ENCODE results near the gene SNRNP70. TPM values are rescaled to one million over a fixed set of nuclear protein-coding genes. Genes with fewer than 3 reads are reported as not detected.

Gene SNRNP70
- total and polyA plus RNA-seq, 9 donors = 157 to 276 (median 221) TPM

DNA sequence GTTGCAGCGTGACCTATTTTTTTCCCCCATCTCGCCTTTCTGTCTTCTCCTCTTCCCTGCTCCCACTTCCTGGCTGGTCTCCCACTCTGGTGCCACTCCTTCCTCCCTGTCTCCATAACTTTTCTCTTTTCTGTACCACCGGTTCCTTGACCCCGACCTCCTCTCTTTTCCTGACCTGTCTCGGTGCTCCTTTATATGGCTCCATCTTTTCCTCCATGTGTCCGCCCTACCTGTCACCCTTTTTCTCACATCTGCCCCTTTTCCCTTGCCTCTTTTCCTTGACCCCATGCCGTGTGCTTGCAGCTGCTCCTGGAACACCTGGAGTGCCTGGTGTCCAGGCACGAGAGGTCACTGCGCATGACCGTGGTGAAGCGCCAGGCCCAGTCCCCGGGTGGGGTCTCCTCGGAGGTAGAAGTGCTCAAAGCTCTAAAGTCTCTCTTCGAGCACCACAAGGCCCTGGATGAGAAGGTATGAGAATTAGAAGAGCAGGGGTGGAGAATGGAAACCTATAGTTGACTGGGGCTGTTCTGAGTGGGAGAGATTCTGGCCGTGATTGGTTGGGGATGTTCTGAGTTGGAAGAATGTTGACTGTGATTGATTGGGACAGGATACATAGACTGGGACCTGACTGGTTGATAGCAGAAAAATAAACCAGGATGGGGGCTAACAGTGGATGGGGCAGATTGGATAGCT is 43.4 kb downstream of the SNRNP70 start:
- DNase-seq = no peak
- Histone ChIP-seq H3K4me1 (ENCODE audit: control insufficient read depth, insufficient read depth, low read length) (peaks cover 36% of the 10 kb centered on the region), H3K36me3 (ENCODE audit: control insufficient read depth, insufficient read depth, low read length) (no peaks in the 10 kb centered on the region), H3K9me3 (replicated peaks; ENCODE audit: control insufficient read depth, low read depth, low read length) (no peaks in the 10 kb centered on the region), H3K27ac (ENCODE audit: low read length) (peak overlapping the region; percentile 88), H3K4me3 (ENCODE audit: low read length) (no peak overlapping the region), H3K27me3 (ENCODE audit: control insufficient read depth, insufficient read depth, low read length) (peaks cover 6% of the 10 kb centered on the region)
- 54% methylated on average over 12 of the region's 15 CpGs for WGBS (ENCODE audit: insufficient coverage)

DNA sequence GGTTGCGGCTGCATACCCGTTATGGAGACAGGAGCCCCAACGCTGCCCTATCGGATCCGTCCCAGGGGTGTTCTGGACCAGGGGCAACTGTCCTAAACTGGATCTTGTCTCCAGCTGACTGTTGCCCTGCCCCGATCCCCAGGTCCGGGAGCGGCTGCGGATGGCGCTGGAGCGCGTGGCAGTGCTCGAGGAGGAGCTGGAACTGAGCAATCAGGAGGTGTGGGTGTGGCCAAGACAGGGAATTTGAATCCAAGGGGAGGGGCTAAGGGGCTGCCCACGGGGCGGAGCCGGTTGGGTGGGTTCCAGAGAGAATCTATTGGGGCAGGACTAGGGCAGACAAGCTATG is 44.0 kb downstream of the SNRNP70 start:
- H3K4me1 ChIP-seq (ENCODE audit: control insufficient read depth, insufficient read depth, low read length) = peaks cover 41% of the 10 kb centered on the region
- H3K27me3 ChIP-seq (ENCODE audit: control insufficient read depth, insufficient read depth, low read length) = peaks cover 11% of the 10 kb centered on the region
- no peaks in the 10 kb centered on the region for H3K36me3 ChIP-seq (ENCODE audit: control insufficient read depth, insufficient read depth, low read length)
- WGBS (ENCODE audit: insufficient coverage) = 54% methylated on average over 16 of the region's 16 CpGs
- no peaks in the 10 kb centered on the region for H3K9me3 ChIP-seq (replicated peaks; ENCODE audit: control insufficient read depth, low read depth, low read length)
- no peak overlapping the region for H3K27ac ChIP-seq (ENCODE audit: low read length)
- no peak for DNase-seq
- no peak overlapping the region for H3K4me3 ChIP-seq (ENCODE audit: low read length)

GRCh38 chr19:49130325-49130724 is 45.1 kb downstream of the SNRNP70 start:
- 91% methylated on average over 17 of the region's 24 CpGs for WGBS (ENCODE audit: insufficient coverage)
- no peak for DNase-seq

DNA sequence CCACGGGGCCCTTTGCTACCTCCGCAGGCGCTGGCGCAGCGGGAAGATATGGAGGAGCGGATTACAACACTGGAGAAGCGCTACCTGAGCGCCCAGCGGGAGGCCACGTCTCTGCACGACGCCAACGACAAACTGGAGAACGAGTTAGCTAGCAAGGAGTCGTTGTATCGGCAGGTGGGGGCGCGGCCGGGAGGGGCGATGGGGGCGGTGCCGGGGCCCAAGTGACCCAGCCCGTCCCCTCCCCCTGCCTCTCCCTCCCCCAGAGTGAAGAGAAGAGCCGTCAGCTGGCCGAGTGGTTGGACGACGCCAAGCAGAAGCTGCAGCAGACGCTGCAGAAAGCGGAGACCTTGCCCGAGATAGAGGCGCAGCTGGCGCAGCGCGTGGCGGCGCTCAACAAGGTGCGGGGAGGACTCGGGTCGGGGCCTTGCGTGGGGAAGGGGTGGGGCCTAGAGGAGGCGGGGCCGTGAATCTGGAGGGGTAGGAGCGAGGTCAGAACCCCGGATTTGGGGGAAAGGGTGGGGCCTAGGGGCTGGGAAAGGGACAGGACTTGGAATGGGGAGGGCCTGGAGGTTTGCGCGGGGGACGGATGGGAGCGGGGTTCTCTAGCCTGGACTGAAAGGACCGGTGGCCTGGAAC is 47.8 kb downstream of the SNRNP70 start:
- DNase-seq = peak; percentile 57
- H3K27ac ChIP-seq (ENCODE audit: low read length) = peak overlapping the region; percentile 83
- 14% methylated on average over 41 of the region's 49 CpGs for WGBS (ENCODE audit: insufficient coverage)
- H3K27me3 ChIP-seq (ENCODE audit: control insufficient read depth, insufficient read depth, low read length) = peaks cover 13% of the 10 kb centered on the region
- no peaks in the 10 kb centered on the region for H3K9me3 ChIP-seq (replicated peaks; ENCODE audit: control insufficient read depth, low read depth, low read length)
- H3K4me1 ChIP-seq (ENCODE audit: control insufficient read depth, insufficient read depth, low read length) = peaks cover 51% of the 10 kb centered on the region
- H3K4me3 ChIP-seq (ENCODE audit: low read length) = peak overlapping the region; percentile 10
- H3K36me3 ChIP-seq (ENCODE audit: control insufficient read depth, insufficient read depth, low read length) = no peaks in the 10 kb centered on the region

More at GRCh38 chr19:49130325-49130724, 45.1 kb downstream of the SNRNP70 start:
- no peaks in the 10 kb centered on the region for H3K36me3 ChIP-seq (ENCODE audit: control insufficient read depth, insufficient read depth, low read length)
- H3K27ac ChIP-seq (ENCODE audit: low read length) = no peak overlapping the region
- H3K9me3 ChIP-seq (replicated peaks; ENCODE audit: control insufficient read depth, low read depth, low read length) = no peaks in the 10 kb centered on the region
- H3K4me1 ChIP-seq (ENCODE audit: control insufficient read depth, insufficient read depth, low read length) = peaks cover 40% of the 10 kb centered on the region
- no peak overlapping the region for H3K4me3 ChIP-seq (ENCODE audit: low read length)
- peaks cover 13% of the 10 kb centered on the region for H3K27me3 ChIP-seq (ENCODE audit: control insufficient read depth, insufficient read depth, low read length)

GRCh38 chr19:49133621-49134454 is 48.6 kb downstream of the SNRNP70 start:
- Histone ChIP-seq H3K27me3 (ENCODE audit: control insufficient read depth, insufficient read depth, low read length) (peaks cover 13% of the 10 kb centered on the region), H3K36me3 (ENCODE audit: control insufficient read depth, insufficient read depth, low read length) (no peaks in the 10 kb centered on the region), H3K4me1 (ENCODE audit: control insufficient read depth, insufficient read depth, low read length) (peaks cover 45% of the 10 kb centered on the region), H3K27ac (ENCODE audit: low read length) (peak overlapping the region; percentile 83), H3K4me3 (ENCODE audit: low read length) (peak overlapping the region; percentile 10), H3K9me3 (replicated peaks; ENCODE audit: control insufficient read depth, low read depth, low read length) (no peaks in the 10 kb centered on the region)
- peak; percentile 91 for DNase-seq
- WGBS (ENCODE audit: insufficient coverage) = 32% methylated on average over 41 of the region's 42 CpGs

DNA sequence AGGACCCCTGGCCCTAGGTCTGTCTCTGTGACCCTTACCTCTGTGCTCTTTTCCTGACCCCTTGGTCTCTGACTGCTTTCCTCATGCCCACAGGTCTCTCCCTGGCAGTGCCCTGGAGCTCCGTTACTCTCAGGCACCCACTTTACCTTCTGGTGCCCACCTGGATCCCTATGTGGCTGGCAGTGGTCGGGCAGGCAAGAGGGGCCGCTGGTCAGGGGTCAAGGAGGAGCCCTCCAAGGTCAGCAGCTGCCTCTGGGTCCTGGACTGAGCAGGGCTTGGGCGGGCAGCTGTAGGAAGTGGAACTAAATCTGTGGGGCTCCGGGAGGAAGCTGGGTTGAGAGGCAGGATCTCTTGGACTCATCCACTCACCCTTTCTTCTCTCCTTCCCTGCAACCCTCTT is 50.4 kb downstream of the SNRNP70 start:
- Histone ChIP-seq H3K27me3 (ENCODE audit: control insufficient read depth, insufficient read depth, low read length) (peaks cover 13% of the 10 kb centered on the region), H3K27ac (ENCODE audit: low read length) (no peak overlapping the region), H3K9me3 (replicated peaks; ENCODE audit: control insufficient read depth, low read depth, low read length) (no peaks in the 10 kb centered on the region), H3K4me1 (ENCODE audit: control insufficient read depth, insufficient read depth, low read length) (peaks cover 39% of the 10 kb centered on the region), H3K36me3 (ENCODE audit: control insufficient read depth, insufficient read depth, low read length) (no peaks in the 10 kb centered on the region), H3K4me3 (ENCODE audit: low read length) (no peak overlapping the region)
- DNase-seq = no peak
- WGBS (ENCODE audit: insufficient coverage) = 100% methylated on average over 1 of the region's 5 CpGs

DNA sequence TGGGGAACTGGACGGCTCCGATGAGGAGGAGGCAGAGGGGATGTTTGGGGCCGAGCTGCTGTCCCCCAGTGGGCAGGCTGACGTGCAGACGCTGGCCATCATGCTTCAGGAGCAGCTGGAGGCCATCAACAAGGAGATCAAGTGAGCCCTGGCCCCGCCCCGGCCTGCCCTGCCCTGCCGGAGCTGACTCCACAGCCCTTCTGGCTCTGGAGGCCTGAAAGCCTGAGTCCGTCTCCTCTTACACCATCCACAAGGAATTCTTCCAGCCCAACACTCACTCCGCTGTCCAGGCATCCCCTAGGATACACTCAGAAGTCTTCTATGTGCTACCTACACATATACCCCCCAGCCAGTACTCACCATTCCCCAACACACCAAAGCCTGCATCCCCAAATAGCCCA is 51.5 kb downstream of the SNRNP70 start:
- Histone ChIP-seq H3K4me1 (ENCODE audit: control insufficient read depth, insufficient read depth, low read length) (peaks cover 39% of the 10 kb centered on the region), H3K36me3 (ENCODE audit: control insufficient read depth, insufficient read depth, low read length) (no peaks in the 10 kb centered on the region), H3K9me3 (replicated peaks; ENCODE audit: control insufficient read depth, low read depth, low read length) (no peaks in the 10 kb centered on the region), H3K27ac (ENCODE audit: low read length) (peak overlapping the region; percentile 76), H3K27me3 (ENCODE audit: control insufficient read depth, insufficient read depth, low read length) (peaks cover 13% of the 10 kb centered on the region), H3K4me3 (ENCODE audit: low read length) (no peak overlapping the region)
- no peak for DNase-seq
- WGBS (ENCODE audit: insufficient coverage) = 60% methylated on average over 10 of the region's 10 CpGs

- DNase-seq = no peak
- Histone ChIP-seq H3K9me3 (replicated peaks; ENCODE audit: control insufficient read depth, low read depth, low read length) (no peaks in the 10 kb centered on the region), H3K4me3 (ENCODE audit: low read length) (no peak overlapping the region), H3K36me3 (ENCODE audit: control insufficient read depth, insufficient read depth, low read length) (no peaks in the 10 kb centered on the region), H3K27ac (ENCODE audit: low read length) (no peak overlapping the region), H3K27me3 (ENCODE audit: control insufficient read depth, insufficient read depth, low read length) (no peaks in the 10 kb centered on the region), H3K4me1 (ENCODE audit: control insufficient read depth, insufficient read depth, low read length) (peaks cover 33% of the 10 kb centered on the region)
- 83% methylated on average over 7 of the region's 7 CpGs for WGBS (ENCODE audit: insufficient coverage)
These were observed 55.7 kb downstream of the SNRNP70 start for GRCh38 chr19:49140951-49141350.

DNA sequence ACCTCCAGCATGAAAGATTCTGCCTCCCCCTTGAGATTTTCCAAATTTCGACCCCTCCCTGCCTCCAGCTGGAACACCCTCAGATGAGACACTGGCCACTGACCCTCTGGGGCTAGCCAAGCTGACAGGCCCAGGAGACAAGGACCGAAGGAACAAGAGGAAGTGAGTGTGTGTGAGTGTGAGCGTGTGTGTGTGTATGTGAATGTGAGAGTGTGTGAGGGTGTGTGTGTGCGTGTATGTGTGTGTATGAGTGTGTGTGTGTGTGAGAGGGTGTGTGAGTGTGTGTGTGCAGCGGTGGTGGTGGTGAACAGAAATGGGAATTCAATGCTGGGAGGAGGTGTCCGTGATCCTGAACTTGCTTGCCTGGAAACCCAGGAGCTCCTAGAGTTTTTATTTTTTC is 56.1 kb downstream of the SNRNP70 start:
- WGBS (ENCODE audit: insufficient coverage) = 72% methylated on average over 2 of the region's 6 CpGs
- no peak for DNase-seq
- H3K4me1 ChIP-seq (ENCODE audit: control insufficient read depth, insufficient read depth, low read length) = peaks cover 33% of the 10 kb centered on the region
- no peak overlapping the region for H3K4me3 ChIP-seq (ENCODE audit: low read length)
- no peak overlapping the region for H3K27ac ChIP-seq (ENCODE audit: low read length)
- no peaks in the 10 kb centered on the region for H3K27me3 ChIP-seq (ENCODE audit: control insufficient read depth, insufficient read depth, low read length)
- H3K36me3 ChIP-seq (ENCODE audit: control insufficient read depth, insufficient read depth, low read length) = no peaks in the 10 kb centered on the region
- no peaks in the 10 kb centered on the region for H3K9me3 ChIP-seq (replicated peaks; ENCODE audit: control insufficient read depth, low read depth, low read length)

- H3K9me3 ChIP-seq (replicated peaks; ENCODE audit: control insufficient read depth, low read depth, low read length) = no peaks in the 10 kb centered on the region
- H3K27ac ChIP-seq (ENCODE audit: low read length) = no peak overlapping the region
- H3K4me1 ChIP-seq (ENCODE audit: control insufficient read depth, insufficient read depth, low read length) = peaks cover 25% of the 10 kb centered on the region
- H3K36me3 ChIP-seq (ENCODE audit: control insufficient read depth, insufficient read depth, low read length) = no peaks in the 10 kb centered on the region
- no peaks in the 10 kb centered on the region for H3K27me3 ChIP-seq (ENCODE audit: control insufficient read depth, insufficient read depth, low read length)
- H3K4me3 ChIP-seq (ENCODE audit: low read length) = peak overlapping the region; percentile 63
- WGBS (ENCODE audit: insufficient coverage) = under 1% methylated on average over 21 of the region's 21 CpGs
- DNase-seq = peak; percentile 96
These were observed 57.6 kb downstream of the SNRNP70 start for GRCh38 chr19:49142866-49143335.

All from muscle of leg (tissue), 11 donors.